GM12892 (cell line): Measurements from ENCODE around the gene RASSF8.

Experiments
- POLR2A ChIP-seq: IDR thresholded peaks from 2 replicates; pipeline ENCODE4 v1.6.1; 2011; ENCODE audit warnings: low read depth, low read length, control low read depth
- POLR2AphosphoS5 ChIP-seq: IDR thresholded peaks from 2 replicates; pipeline ENCODE4 v1.6.1; 2011; ENCODE audit warnings: low read depth, low read length, control low read depth
- TAF1 ChIP-seq: IDR thresholded peaks from 2 replicates; pipeline ENCODE4 v1.6.1; 2011; ENCODE audit warnings: low read depth, mild to moderate bottlenecking, control low read depth, low read length, borderline replicate concordance

DNA sequence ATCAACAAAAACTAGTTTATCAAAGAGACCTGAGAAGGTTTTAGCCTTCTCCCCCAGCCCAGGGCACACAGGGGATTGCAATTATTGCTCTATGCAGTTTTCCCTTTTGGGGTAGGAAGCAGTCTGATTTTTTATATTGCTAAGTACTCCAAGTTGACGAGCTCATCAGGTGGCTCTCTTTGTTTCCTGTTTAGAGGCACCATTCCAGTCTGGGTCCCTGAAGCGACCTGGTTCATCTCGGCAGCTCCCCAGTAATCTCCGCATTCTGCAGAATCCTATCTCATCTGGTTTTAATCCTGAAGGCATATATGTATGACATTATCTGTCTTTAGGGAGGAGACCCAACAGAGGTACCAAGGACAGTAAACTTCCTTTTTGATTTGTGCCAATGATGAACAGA, 110.0 kb downstream of the RASSF8 start:
- TF ChIP-seq POLR2A (no peak), POLR2AphosphoS5 (no peak), TAF1 (no peak)
